Islet precursor cell (in vitro differentiated cells): ENCODE measurements around the gene CUEDC1.
"Not testable (repeated sequence)": the region's sequence is repeated elsewhere in the genome, so short reads cannot be mapped to it uniquely, and the experiment has no call there.

Experiments used
- DNase-seq: peaks from one replicate; pipeline ENCODE4 v3.0.0-alpha.2; 2018

CUEDC1 gene

GRCh38 chr17:57984936-57985674, 29.9 kb upstream of the CUEDC1 start:
- DNase-seq: no peak

- DNase-seq: no peak
These were observed 29.2 kb upstream of the CUEDC1 start for GRCh38 chr17:57984261-57984890.

GRCh38 chr17:57983446-57983845, 28.2 kb upstream of the CUEDC1 start:
- DNase-seq: no peak

- no peak for DNase-seq
These were observed 27.4 kb upstream of the CUEDC1 start for GRCh38 chr17:57982452-57983170.

- no peak for DNase-seq
These were observed 25.3 kb upstream of the CUEDC1 start for GRCh38 chr17:57980522-57980921.

- DNase-seq: no peak
These were observed 23.9 kb upstream of the CUEDC1 start for GRCh38 chr17:57979076-57979475.

- DNase-seq: no peak
These were observed 21.4 kb upstream of the CUEDC1 start for GRCh38 chr17:57976594-57976993.

GRCh38 chr17:57975044-57975443, 19.8 kb upstream of the CUEDC1 start:
- DNase-seq: no peak

- DNase-seq: not testable (repeated sequence)
These were observed 19.0 kb upstream of the CUEDC1 start for GRCh38 chr17:57974053-57974824.

GRCh38 chr17:57972151-57972550, 16.9 kb upstream of the CUEDC1 start:
- peak; percentile 49 for DNase-seq

- DNase-seq: peak; percentile 38
These were observed 16.4 kb upstream of the CUEDC1 start for GRCh38 chr17:57971572-57971971.

- DNase-seq: peak; percentile 40
These were observed 15.5 kb upstream of the CUEDC1 start for GRCh38 chr17:57970710-57971109.

- peak; percentile 49 for DNase-seq
These were observed 13.2 kb upstream of the CUEDC1 start for GRCh38 chr17:57968456-57968855.

- peak; percentile 48 for DNase-seq
These were observed 11.7 kb upstream of the CUEDC1 start for GRCh38 chr17:57966875-57967274.

- DNase-seq: no peak
These were observed 11.0 kb upstream of the CUEDC1 start for GRCh38 chr17:57966246-57966645.

GRCh38 chr17:57965521-57966160, 10.4 kb upstream of the CUEDC1 start:
- peak; percentile 45 for DNase-seq

GRCh38 chr17:57963149-57963511, 7.9 kb upstream of the CUEDC1 start:
- no peak for DNase-seq

- peak; percentile 40 for DNase-seq
These were observed 7.3 kb upstream of the CUEDC1 start for GRCh38 chr17:57962279-57963148.

GRCh38 chr17:57959929-57960328, 4.7 kb upstream of the CUEDC1 start:
- peak; percentile 44 for DNase-seq

GRCh38 chr17:57958391-57958790, 3.2 kb upstream of the CUEDC1 start:
- DNase-seq: peak; percentile 13

- peak; percentile 38 for DNase-seq
These were observed 2.7 kb upstream of the CUEDC1 start for GRCh38 chr17:57957886-57958285.
